ENCODE data around the gene SULT1C2.
"Not testable (repeated sequence)": the region's sequence is repeated elsewhere in the genome, so short reads cannot be mapped to it uniquely, and the experiment has no call there.

SULT1C2 gene

DNA sequence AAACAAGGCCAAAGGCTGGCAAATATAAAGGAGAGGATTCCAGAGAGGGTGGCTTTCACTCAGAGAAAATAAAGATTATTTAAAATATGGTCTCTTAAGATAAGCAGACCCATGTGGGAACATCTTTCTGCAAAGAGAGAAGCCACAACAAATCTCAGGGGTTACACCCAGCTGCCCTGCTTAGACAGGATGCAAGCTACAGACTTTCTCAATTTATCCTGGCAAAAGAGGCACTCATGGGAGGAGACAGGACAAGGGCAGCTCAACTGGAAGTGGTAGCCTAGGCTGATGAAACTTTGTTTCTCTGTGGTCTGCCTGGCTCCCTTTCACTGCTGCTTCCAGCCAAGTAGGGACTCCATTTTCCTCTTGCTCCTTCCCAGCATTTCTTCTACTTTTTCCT, 63.2 kb downstream of the SULT1C2 start:
- TF ChIP-seq, protein P1, sequence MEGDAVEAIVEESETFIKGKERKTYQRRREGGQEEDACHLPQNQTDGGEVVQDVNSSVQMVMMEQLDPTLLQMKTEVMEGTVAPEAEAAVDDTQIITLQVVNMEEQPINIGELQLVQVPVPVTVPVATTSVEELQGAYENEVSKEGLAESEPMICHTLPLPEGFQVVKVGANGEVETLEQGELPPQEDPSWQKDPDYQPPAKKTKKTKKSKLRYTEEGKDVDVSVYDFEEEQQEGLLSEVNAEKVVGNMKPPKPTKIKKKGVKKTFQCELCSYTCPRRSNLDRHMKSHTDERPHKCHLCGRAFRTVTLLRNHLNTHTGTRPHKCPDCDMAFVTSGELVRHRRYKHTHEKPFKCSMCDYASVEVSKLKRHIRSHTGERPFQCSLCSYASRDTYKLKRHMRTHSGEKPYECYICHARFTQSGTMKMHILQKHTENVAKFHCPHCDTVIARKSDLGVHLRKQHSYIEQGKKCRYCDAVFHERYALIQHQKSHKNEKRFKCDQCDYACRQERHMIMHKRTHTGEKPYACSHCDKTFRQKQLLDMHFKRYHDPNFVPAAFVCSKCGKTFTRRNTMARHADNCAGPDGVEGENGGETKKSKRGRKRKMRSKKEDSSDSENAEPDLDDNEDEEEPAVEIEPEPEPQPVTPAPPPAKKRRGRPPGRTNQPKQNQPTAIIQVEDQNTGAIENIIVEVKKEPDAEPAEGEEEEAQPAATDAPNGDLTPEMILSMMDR (conservative IDR thresholded peaks at IDR 0.05), result no peak

DNA sequence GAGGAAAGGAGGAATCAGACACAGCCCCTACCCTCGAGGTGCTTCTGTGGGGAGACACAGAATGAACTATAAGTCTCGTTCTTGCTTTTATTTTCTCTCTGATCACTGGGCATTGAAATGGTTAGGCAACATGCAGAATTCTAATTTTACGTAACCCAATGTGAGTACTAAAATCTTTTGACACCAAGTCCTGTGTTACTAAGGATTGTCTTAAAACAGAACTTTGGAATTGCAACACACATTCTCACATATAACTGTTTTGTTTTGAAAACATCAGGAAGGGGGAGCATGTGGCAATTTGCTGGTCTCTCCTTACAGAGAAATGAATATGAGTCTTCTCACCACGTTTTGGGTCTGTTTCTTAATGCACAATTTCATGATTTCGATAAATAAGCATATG, 65.4 kb downstream of the SULT1C2 start:
- peak overlapping the region; percentile 55 for H3K27ac ChIP-seq
- TF ChIP-seq, protein P1 (conservative IDR thresholded peaks at IDR 0.05), result no peak

More for the DNA sequence above, 63.2 kb downstream of the SULT1C2 start:
- no peak overlapping the region for H3K27ac ChIP-seq

- H3K27ac ChIP-seq, result no peak overlapping the region
- TF ChIP-seq, protein P1 (conservative IDR thresholded peaks at IDR 0.05), result no peak
These were observed 67.4 kb downstream of the SULT1C2 start for GRCh38 chr2:108355906-108356734.

DNA sequence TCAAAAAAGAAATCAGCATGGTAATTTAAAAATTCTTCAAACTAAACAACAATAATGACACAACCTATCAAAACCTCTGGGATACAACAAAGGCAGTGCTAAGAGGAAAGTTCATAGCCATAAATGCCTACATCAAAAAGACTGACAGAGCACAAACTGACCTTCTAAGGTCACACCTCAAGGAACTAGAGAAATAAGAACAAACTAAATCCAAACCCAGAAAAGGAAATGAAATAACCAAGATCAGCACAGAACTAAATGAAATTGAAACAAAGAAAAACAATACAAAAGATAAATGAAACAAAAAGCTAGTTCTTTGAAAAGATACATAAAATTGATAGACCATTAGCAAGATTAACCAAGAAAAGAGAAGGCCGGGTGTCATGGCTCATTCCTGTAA, 70.6 kb downstream of the SULT1C2 start:
- H3K27ac ChIP-seq, result not testable (repeated sequence)
